GM21381 (cell line): ENCODE results near the gene SLC5A3.

Source experiments
- ATAC-seq: cut with Tn5 transposase; IDR thresholded peaks from one replicate; pipeline ENCODE4 v1.9.1; 2021; ENCODE audit warnings: mild to moderate bottlenecking, moderate library complexity; ENCODE audit not compliant: unreplicated experiment

Gene SLC5A3

GRCh38 chr21:34094949-34095348 is 21.6 kb downstream of the SLC5A3 start:
- ATAC-seq: no peak

- no peak for ATAC-seq
These were observed 24.1 kb downstream of the SLC5A3 start for GRCh38 chr21:34097442-34097841.

GRCh38 chr21:34100337-34100736 is 27.0 kb downstream of the SLC5A3 start:
- ATAC-seq: no peak

GRCh38 chr21:34100790-34101189 is 27.4 kb downstream of the SLC5A3 start:
- ATAC-seq: no peak

GRCh38 chr21:34105947-34106541 is 32.7 kb downstream of the SLC5A3 start:
- no peak for ATAC-seq

- ATAC-seq: no peak
These were observed 34.2 kb downstream of the SLC5A3 start for GRCh38 chr21:34107606-34108005.

GRCh38 chr21:34109075-34109474 is 35.7 kb downstream of the SLC5A3 start:
- ATAC-seq: no peak

GRCh38 chr21:34110594-34111202 is 37.3 kb downstream of the SLC5A3 start:
- no peak for ATAC-seq

- no peak for ATAC-seq
These were observed 39.1 kb downstream of the SLC5A3 start for GRCh38 chr21:34112316-34113033.

- ATAC-seq: no peak
These were observed 40.5 kb downstream of the SLC5A3 start for GRCh38 chr21:34113842-34114241.

GRCh38 chr21:34115160-34115559 is 41.8 kb downstream of the SLC5A3 start:
- no peak for ATAC-seq

- no peak for ATAC-seq
These were observed 43.2 kb downstream of the SLC5A3 start for GRCh38 chr21:34116569-34116968.

GRCh38 chr21:34120867-34121266 is 47.5 kb downstream of the SLC5A3 start:
- ATAC-seq: no peak

- ATAC-seq: no peak
These were observed 48.7 kb downstream of the SLC5A3 start for GRCh38 chr21:34122047-34122446.
